ENCODE results near the gene RETSAT.
"Not testable (repeated sequence)": the region's sequence is repeated elsewhere in the genome, so short reads cannot be mapped to it uniquely, and the experiment has no call there.

The RETSAT gene

GRCh38 chr2:85354286-85355072 lies at the start of gene RETSAT, which contains the start of gene ELMOD3:
TSS of gene RETSAT (minus strand) at chr2:85354528. CDS start at chr2:85354507, 21 bp downstream.
TSS of gene ELMOD3 (plus strand) at chr2:85354769. CDS start at chr2:85357199, 2,430 bp downstream.
- DNase-seq, result peak; percentile 96

GRCh38 chr2:85401844-85402243 lies 47.5 kb upstream of the RETSAT start:
- no peak for DNase-seq

GRCh38 chr2:85401464-85401805 lies 47.1 kb upstream of the RETSAT start:
- no peak for DNase-seq

GRCh38 chr2:85400541-85401463 lies 46.5 kb upstream of the RETSAT start:
- DNase-seq, result no peak

GRCh38 chr2:85400023-85400422 lies 45.7 kb upstream of the RETSAT start:
- DNase-seq, result peak; percentile 3

GRCh38 chr2:85399183-85399455 lies 44.8 kb upstream of the RETSAT start:
- DNase-seq, result no peak

GRCh38 chr2:85398426-85399182 lies 44.3 kb upstream of the RETSAT start:
- DNase-seq, result no peak

- no peak for DNase-seq
These were observed 43.6 kb upstream of the RETSAT start for GRCh38 chr2:85397925-85398331.

- no peak for DNase-seq
These were observed 42.5 kb upstream of the RETSAT start for GRCh38 chr2:85396531-85397470.

GRCh38 chr2:85395912-85396475 lies 41.7 kb upstream of the RETSAT start:
- no peak for DNase-seq

GRCh38 chr2:85394976-85395375 lies 40.6 kb upstream of the RETSAT start:
- DNase-seq, result peak; percentile 28

GRCh38 chr2:85394261-85394681 lies 39.9 kb upstream of the RETSAT start:
- DNase-seq, result peak; percentile 57

GRCh38 chr2:85393836-85394235 lies 39.5 kb upstream of the RETSAT start:
- no peak for DNase-seq

GRCh38 chr2:85390941-85391669 lies 36.8 kb upstream of the RETSAT start:
- DNase-seq, result peak; percentile 6

GRCh38 chr2:85388878-85389538 lies 34.7 kb upstream of the RETSAT start:
- DNase-seq, result no peak

GRCh38 chr2:85387754-85388153 lies 33.4 kb upstream of the RETSAT start:
- DNase-seq, result no peak

- no peak for DNase-seq
These were observed 31.4 kb upstream of the RETSAT start for GRCh38 chr2:85385746-85386145.

GRCh38 chr2:85383850-85384249 lies 29.5 kb upstream of the RETSAT start:
- DNase-seq, result no peak

- not testable (repeated sequence) for DNase-seq
These were observed 28.8 kb upstream of the RETSAT start for GRCh38 chr2:85383151-85383550.

- no peak for DNase-seq
These were observed 25.7 kb upstream of the RETSAT start for GRCh38 chr2:85380048-85380447.
